PFSK-1 (cell line): ENCODE data around the gene PRKCE.

ENCODE experiments used
- FOXP2 ChIP-seq: optimal IDR thresholded peaks from 2 replicates; pipeline ENCODE3; 2011; ENCODE audit warnings: borderline replicate concordance, control low read depth, inconsistent platforms; ENCODE audit not compliant: insufficient read depth; ENCODE audit errors: extremely low read length, extremely low read depth
- POLR2AphosphoS5 ChIP-seq: IDR thresholded peaks from 2 replicates; pipeline ENCODE4 v1.6.1; 2012; ENCODE audit warnings: low read depth, mild to moderate bottlenecking, control low read depth, low read length, moderate library complexity
- REST ChIP-seq, 2 experiments: IDR thresholded peaks; 2 replicates each; pipeline versions ENCODE4 v1.6.1 to v1.8.0; 2011 to 2012; ENCODE audit warnings: low read depth in 2 of 2, low read length in 2 of 2, control low read depth in 1 of 2, inconsistent platforms in 1 of 2, mild to moderate bottlenecking in 1 of 2, moderate library complexity in 1 of 2; ENCODE audit not compliant: insufficient read depth in 1 of 2
- SIN3A ChIP-seq: IDR thresholded peaks from 2 replicates; pipeline ENCODE4 v1.6.1; 2012; ENCODE audit warnings: mild to moderate bottlenecking, low read length, moderate library complexity, borderline replicate concordance; ENCODE audit not compliant: insufficient read depth
- TAF1 ChIP-seq: IDR thresholded peaks from 2 replicates; pipeline ENCODE4 v1.6.1; 2012; ENCODE audit warnings: low read length, control low read depth, borderline replicate concordance; ENCODE audit not compliant: insufficient read depth

The PRKCE gene

DNA sequence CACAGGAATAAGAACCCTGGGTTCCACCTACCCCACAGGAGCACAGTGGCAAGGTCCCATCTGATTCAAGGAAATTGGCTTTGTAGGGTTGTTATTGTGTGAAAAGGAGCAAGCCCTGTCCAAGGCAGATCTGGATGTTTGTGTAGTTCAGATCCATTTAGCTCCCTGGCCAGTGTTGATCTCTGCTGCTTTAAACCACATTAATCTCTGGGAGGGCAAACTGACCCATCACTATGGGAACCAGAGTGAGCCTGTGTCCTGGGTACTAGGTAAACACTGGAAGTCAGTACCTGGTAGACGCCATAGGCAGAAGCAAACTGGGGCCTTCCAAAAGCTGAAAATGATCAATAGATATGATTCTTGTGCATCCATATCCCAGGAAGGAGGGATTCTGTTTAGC lies 374.2 kb downstream of the PRKCE start:
- TF ChIP-seq FOXP2 (no peak), TAF1 (no peak), REST (IDR thresholded peaks at IDR 0.05; ENCODE audit: insufficient read depth in 1 of 2, low read depth in 2 of 2, low read length in 2 of 2) (no peak), POLR2AphosphoS5 (no peak), SIN3A (no peak)

DNA sequence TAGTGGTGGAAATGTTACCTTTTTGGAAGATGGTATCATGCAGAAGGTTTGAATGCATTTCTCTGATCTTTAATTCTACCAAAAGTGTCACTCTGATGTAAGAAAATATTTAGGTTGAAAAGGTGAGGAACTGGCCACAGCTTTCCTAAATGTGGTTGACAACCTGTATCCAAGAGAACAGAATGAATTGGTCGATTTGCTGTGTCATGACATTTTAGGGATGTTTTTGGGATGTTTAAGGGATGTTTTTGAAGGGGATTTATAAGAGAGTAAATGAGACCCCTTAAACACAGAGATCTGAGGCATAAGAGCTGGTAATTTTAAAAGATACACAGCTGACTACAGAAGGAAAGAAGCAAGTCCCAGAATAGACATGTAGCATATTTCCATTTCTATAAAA lies 375.0 kb downstream of the PRKCE start:
- TF ChIP-seq SIN3A (no peak), POLR2AphosphoS5 (no peak), TAF1 (no peak), FOXP2 (no peak), REST (IDR thresholded peaks at IDR 0.05; ENCODE audit: insufficient read depth in 1 of 2, low read depth in 2 of 2, low read length in 2 of 2) (no peak)

GRCh38 chr2:46029332-46029811 lies 377.9 kb downstream of the PRKCE start:
- TF ChIP-seq FOXP2, result no peak
- 0 out of 2 replicates have a peak, but pooled peaks have one; percentile 23 for TF ChIP-seq POLR2AphosphoS5
- no peak for TF ChIP-seq REST (IDR thresholded peaks at IDR 0.05; ENCODE audit: insufficient read depth in 1 of 2, low read depth in 2 of 2, low read length in 2 of 2)
- TF ChIP-seq TAF1, result peak; percentile 36; the same call in 1 of the 2 replicates
- TF ChIP-seq SIN3A, result 0 out of 2 replicates have a peak, but pooled peaks have one; percentile 46

DNA sequence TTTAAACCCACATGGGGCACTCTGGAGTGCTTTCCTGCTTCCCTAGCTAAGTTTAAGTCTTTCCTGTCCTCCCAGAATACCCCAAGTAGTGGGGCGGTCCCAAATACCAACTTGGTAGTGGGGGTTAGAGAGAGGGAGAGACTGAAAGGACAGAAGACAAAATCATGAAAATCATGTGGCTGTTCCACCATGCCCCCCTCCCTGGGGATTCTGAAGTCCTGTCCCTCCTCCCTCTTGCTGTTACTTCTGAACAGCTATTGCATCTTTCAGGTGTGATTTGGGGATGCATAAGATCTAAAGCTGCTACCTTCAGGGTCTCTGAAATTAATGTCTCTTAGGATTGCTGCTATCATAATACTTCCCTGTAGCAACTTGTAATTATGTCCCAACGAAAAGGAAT lies 378.9 kb downstream of the PRKCE start:
- TF ChIP-seq SIN3A (no peak), POLR2AphosphoS5 (no peak), FOXP2 (no peak)

DNA sequence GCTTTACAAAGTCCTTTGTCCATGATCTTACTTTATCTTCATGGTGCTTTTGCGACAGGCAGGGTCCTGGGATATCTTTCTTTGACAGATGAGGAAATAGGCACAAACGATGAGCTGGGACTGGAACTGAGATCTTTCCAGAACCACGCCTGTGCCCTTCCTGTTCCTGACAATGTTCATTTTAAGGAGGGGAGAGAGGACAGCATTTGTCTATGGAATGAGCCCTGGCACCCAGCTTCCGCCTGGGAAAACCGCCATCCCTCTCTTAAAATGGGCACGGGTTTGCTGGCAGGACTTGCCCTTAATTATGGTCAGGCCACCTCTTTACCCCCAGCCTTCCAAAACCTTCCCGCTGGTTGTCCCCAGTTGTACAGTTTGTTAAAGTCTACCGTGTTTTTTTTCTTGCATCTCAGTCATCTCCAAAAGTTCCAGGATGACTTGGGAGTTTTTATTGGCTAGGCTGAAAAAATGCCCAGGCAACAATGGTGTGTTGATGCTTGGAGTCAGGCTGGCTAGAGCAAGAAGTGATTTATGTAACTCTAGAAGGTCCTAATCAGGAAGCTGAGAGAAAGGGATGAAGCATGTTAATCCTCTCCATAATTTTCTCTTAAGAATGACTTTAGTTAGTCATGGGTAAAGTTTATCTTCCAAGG lies 380.8 kb downstream of the PRKCE start:
- no peak for TF ChIP-seq FOXP2
- no peak for TF ChIP-seq REST (IDR thresholded peaks at IDR 0.05; ENCODE audit: insufficient read depth in 1 of 2, low read depth in 2 of 2, low read length in 2 of 2)
- no peak for TF ChIP-seq SIN3A
- no peak for TF ChIP-seq TAF1
- no peak for TF ChIP-seq POLR2AphosphoS5
